Immature natural killer cell (primary cell): Measurements from ENCODE around the gene ITGB3. TPM values are rescaled to one million over a fixed set of nuclear protein-coding genes. Genes with fewer than 3 reads are reported as not detected.

Experiments
- DNase-seq, 3 donors: peaks; one replicate each; pipeline ENCODE4 v3.0.0; 2022; ENCODE audit warnings: mixed read lengths in 1 of 3
- H3K27ac Mint-ChIP-seq, 6 donors: one replicate each; pipeline ENCODE4 v1.8.0; 2020; ENCODE audit warnings: mixed read lengths in 6 of 6, mild to moderate bottlenecking in 5 of 6, inconsistent platforms in 4 of 6, moderate library complexity in 3 of 6
- H3K27me3 Mint-ChIP-seq, 3 donors: one replicate each; pipeline ENCODE4 v1.8.0; 2020 to 2021; ENCODE audit warnings: low read depth in 3 of 3, mild to moderate bottlenecking in 3 of 3, mixed read lengths in 3 of 3, moderate library complexity in 3 of 3, inconsistent platforms in 1 of 3
- H3K36me3 Mint-ChIP-seq, 3 donors: one replicate each; pipeline ENCODE4 v1.8.0; 2020; ENCODE audit warnings: mixed read lengths in 3 of 3, inconsistent platforms in 2 of 3, mild to moderate bottlenecking in 2 of 3
- H3K4me1 Mint-ChIP-seq, 2 donors: one replicate each; pipeline ENCODE4 v1.8.0; 2020; ENCODE audit warnings: inconsistent platforms in 2 of 2, mild to moderate bottlenecking in 2 of 2, mixed read lengths in 2 of 2, moderate library complexity in 1 of 2
- H3K4me3 Mint-ChIP-seq, 5 donors: one replicate each; pipeline ENCODE4 v1.8.0; 2020; ENCODE audit warnings: mild to moderate bottlenecking in 5 of 5, mixed read lengths in 5 of 5, inconsistent platforms in 3 of 5, moderate library complexity in 3 of 5
- H3K9me3 Mint-ChIP-seq, 6 donors: one replicate each; pipeline ENCODE4 v1.8.0; 2020; ENCODE audit warnings: mild to moderate bottlenecking in 6 of 6, mixed read lengths in 6 of 6, inconsistent platforms in 4 of 6, moderate library complexity in 3 of 6
- polyA plus RNA-seq, 3 donors: library from polyadenylated mRNA; unstranded; fragments of 300-500 nt; fragmentation: Illumina TruSeq; gene quantifications; one replicate each; pipeline ENCODE4 v1.2.3, GENCODE V29; 2021

The ITGB3 gene
- polyA plus RNA-seq, 3 donors from 2014 or later, result 1.1 to 11.0 TPM; not detected in 1

DNA sequence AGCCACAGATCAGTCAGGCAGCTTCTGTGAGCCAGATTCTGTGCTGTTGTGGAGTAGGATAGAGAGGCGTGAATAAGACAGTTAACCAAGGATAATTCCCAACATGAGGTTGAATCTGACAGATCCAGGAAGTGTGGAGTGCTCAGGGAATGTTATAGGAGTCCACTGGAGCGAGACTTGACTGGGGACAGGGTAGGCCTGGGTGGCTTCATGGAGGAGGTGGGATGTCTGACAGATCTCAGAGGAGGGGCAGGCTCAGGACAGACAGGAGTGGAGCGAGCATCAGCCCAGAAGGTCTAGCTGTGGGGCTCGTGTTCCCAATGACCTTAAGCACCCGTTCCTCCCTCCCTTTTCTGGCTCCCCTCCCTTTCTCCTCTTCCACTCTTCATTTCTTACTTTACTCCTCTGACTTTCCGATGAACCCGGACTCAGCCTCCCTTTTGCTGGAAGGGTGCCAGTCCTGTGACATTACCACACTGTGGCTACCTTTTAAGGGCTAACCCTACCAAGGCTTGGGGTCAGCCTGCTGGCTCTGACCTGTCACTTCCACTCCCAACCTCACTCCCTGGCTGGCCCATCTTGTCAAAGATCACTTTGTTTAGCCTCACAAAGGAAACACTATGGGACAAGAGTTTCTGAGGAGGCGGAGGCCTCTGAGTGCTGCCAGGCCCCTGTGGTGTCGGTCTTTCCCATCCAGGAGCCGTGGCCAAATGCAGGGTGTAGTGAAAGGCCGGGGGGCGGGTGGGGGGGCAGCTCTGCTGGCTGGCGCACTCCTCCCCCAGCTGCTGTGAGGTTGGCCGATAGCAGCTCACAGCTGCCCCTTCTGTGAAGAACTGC is 41.6 kb downstream of the ITGB3 start:
- Mint-ChIP-seq H3K9me3 (no peaks in the 10 kb centered on the region), H3K4me3 (no peak overlapping the region), H3K4me1 (no peaks in the 10 kb centered on the region), H3K36me3 (no peaks in the 10 kb centered on the region), H3K27ac (no peak overlapping the region), H3K27me3 (peaks cover 0 to under 1% (median 0%) of the 10 kb centered on the region in 3 donors)
- no peak for DNase-seq

DNA sequence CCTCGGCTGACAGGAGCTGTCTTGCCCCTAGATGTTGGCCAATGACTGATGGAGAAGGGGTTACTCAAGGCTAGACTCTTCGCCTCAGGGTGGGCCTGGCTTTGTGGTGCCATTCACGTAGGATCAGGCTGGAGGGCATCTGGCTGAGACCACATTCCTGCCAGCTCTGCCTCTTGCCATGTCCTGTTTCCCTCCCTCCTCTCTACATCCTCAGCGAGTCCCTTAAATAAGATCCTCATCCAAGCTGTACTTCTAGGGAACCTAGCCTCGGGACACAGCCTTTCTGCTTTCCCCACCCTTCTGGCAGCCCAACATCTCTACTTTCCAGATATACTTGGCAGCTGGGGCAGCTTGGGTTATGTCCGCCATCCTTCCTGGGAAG is 42.2 kb downstream of the ITGB3 start:
- no peak for DNase-seq
- Mint-ChIP-seq H3K27me3 (no peaks in the 10 kb centered on the region), H3K4me1 (no peaks in the 10 kb centered on the region), H3K4me3 (no peak overlapping the region), H3K9me3 (no peaks in the 10 kb centered on the region), H3K27ac (no peak overlapping the region), H3K36me3 (no peaks in the 10 kb centered on the region)

DNA sequence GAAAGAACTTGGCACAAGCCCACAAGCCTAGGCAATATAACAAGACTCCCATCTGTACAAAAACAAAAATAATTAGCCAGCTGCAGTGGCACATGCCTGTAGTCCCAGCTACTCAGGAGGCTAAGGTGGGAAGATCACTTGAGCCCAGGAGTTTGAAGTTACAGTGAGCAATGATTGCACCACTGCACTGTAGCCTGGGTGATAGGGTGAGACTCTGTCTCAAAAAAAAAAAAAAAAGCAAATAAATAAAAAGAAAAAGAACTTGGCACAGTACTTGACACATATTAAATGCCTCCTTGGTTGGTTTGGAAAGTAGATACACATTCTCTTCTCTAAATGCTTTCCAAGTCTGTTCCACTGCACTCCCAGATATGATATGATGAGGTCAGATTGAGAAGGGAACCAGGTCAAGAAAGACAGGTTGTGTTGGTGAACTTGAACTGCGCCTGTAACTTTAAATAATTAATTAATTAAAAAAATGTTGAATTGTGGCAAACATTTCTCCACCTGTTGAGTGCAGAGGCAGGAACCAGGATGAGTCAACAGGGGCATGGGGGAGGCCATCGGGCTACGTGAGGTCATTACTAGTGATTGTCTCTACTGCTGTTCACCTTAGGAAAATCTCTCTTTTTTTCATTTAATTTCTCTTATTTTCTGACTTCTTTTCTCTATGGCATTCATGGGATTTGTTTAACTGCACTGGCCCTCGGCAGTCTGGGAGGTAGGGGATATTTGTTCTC is 44.2 kb downstream of the ITGB3 start:
- Mint-ChIP-seq H3K36me3 (no peaks in the 10 kb centered on the region), H3K4me1 (no peaks in the 10 kb centered on the region), H3K9me3 (peaks cover 0 to 4% (median 0%) of the 10 kb centered on the region in 6 donors), H3K27me3 (peaks cover 0 to 2% (median 0%) of the 10 kb centered on the region in 3 donors), H3K4me3 (no peak overlapping the region), H3K27ac (no peak overlapping the region)
- DNase-seq, result no peak

DNA sequence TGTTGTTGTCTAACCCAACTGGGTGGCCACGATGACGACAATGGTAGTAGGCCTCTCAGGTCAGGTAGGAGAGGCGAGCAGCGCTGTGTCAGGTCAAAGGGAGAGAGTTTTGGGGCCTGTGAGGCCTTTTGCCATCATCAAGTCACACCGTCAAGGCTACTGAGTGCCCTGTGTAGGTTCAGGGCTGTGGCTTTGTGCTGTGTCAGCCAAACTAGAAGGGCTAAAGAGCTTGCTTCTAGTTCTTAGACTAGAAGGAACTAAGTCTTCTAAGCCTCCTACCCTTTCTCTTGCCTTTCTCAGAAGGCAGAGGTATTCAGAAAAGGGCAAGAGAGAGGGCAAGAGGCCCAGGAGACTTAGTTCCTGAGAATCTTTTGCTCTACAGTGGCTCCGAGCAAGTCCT is 45.1 kb downstream of the ITGB3 start:
- Mint-ChIP-seq H3K4me3 (no peak overlapping the region), H3K9me3 (peaks cover 0 to 4% (median 0%) of the 10 kb centered on the region in 6 donors), H3K4me1 (no peaks in the 10 kb centered on the region), H3K27me3 (peaks cover 0 to 7% (median 2%) of the 10 kb centered on the region in 3 donors), H3K27ac (no peak overlapping the region), H3K36me3 (no peaks in the 10 kb centered on the region)
- DNase-seq, result no peak

DNA sequence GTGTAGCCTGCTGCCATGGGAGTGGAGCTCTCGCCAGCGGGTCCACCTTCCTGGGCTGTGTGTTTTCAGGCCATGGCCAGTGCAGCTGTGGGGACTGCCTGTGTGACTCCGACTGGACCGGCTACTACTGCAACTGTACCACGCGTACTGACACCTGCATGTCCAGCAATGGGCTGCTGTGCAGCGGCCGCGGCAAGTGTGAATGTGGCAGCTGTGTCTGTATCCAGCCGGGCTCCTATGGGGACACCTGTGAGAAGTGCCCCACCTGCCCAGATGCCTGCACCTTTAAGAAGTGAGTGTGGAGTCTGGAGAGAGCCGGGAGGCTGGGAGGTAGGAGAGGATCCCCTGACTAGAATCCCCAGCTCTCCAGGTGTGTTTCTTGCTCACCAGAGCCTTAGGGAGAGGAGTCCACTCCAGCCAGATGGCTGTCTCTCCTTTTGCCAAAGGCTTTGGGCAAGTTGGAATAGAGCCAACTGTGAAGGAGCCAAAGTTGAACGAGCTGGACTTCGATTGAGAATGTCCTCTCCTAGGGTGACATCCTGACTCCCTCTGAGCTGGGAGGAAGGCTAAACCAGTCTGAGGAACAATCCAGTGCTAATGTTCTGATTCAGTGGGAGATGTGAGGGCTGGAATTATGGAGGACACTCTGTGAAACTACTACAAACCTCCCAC is 45.7 kb downstream of the ITGB3 start:
- Mint-ChIP-seq H3K36me3 (no peaks in the 10 kb centered on the region), H3K27me3 (peaks cover 0 to 8% (median 2%) of the 10 kb centered on the region in 3 donors), H3K27ac (no peak overlapping the region), H3K4me3 (no peak overlapping the region), H3K4me1 (no peaks in the 10 kb centered on the region), H3K9me3 (peaks cover 0 to 4% (median 0%) of the 10 kb centered on the region in 6 donors)
- DNase-seq, result no peak

DNA sequence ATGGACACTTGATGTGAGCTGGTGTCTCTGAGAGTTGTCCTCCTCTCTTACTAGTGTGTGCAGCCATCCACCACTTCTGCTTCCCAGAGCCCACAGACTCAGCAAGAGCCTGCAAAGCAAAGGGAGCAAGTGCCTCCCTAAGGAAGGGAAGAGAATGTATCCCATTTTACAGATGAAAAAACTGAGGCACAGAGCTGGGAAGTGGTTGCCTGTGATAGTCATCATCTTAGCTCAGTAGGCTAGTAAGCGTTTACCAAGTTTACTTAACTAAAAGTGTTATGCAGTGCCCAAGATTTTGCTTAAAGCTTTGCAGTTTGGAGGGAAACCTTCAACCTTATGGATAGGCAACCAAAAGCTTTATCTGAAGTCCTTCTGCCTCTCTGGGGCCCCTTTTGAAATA is 47.1 kb downstream of the ITGB3 start:
- Mint-ChIP-seq H3K4me1 (peaks cover 7 to 8% of the 10 kb centered on the region in 2 donors), H3K4me3 (no peak overlapping the region), H3K36me3 (no peaks in the 10 kb centered on the region), H3K27ac (no peak overlapping the region), H3K9me3 (peaks cover 0 to 4% (median 0%) of the 10 kb centered on the region in 6 donors), H3K27me3 (peaks cover 0 to 8% (median 2%) of the 10 kb centered on the region in 3 donors)
- no peak for DNase-seq

DNA sequence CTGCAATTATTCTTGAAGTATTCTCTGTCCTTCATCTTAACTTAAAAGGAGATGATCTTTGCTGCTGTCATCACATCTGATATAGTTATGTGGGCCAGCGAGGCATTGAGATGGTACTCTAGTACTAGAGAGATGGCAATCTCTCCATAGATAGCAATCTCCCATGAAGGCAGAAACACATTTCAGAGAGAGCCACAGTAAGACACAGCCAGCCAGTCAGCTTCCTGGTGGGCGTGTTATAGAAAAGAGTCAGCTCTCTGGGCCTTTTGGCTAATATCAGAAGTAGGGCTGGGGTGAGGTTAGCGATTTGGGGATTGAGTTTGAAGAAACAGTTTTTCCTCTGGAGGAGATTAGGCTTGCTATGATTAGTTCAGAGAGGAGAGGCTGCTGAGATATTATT is 47.5 kb downstream of the ITGB3 start:
- Mint-ChIP-seq H3K9me3 (peaks cover 0 to 4% (median 0%) of the 10 kb centered on the region in 6 donors), H3K27me3 (peaks cover 0 to 8% (median 2%) of the 10 kb centered on the region in 3 donors), H3K4me1 (peaks cover 7 to 8% of the 10 kb centered on the region in 2 donors), H3K36me3 (no peaks in the 10 kb centered on the region), H3K4me3 (no peak overlapping the region), H3K27ac (no peak overlapping the region)
- DNase-seq, result no peak

DNA sequence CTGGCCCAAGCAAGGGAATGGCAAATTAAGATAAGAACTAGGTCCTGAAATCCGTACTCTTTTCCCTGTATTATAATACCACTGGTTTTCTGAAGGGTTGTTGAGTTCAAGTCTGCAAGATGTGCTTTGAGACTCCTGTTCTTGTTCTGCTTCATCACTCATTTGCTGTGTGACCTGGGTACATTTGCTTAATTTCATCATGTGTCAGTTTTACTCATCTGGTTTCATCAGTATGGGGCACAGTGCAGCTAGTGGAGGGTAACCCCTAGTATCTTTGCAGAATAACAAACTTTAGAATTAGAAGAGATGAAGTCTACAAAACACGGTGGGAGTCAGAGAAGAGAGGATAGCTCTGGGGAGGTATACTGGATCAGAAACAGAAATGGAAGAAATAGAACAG is 48.2 kb downstream of the ITGB3 start:
- Mint-ChIP-seq H3K27me3 (peaks cover 0 to 8% (median 2%) of the 10 kb centered on the region in 3 donors), H3K36me3 (no peaks in the 10 kb centered on the region), H3K27ac (no peak overlapping the region), H3K4me3 (no peak overlapping the region), H3K9me3 (peaks cover 0 to 4% (median 0%) of the 10 kb centered on the region in 6 donors), H3K4me1 (peaks cover 7 to 8% of the 10 kb centered on the region in 2 donors)
- no peak for DNase-seq

DNA sequence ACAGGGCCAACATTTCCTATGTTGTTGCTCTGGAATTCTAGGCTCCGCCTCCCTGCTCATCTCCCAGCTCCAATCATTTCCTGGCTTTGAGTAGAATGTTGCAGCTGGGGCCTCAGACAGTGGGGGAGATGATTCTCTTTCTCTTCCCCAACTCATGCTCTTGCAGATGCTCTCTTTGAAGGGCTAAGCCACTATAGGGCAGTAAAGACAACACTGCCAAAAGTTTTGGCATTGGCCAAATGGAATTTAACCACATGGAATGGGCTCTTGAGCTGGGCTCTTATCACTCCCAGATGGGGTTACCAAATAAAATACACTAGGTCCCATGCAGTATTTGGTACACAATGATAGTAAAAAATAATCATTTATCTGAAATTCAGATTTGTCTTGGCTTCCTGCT is 50.6 kb downstream of the ITGB3 start:
- no peak overlapping the region for H3K27ac Mint-ChIP-seq
- H3K4me1 Mint-ChIP-seq, result peaks cover 7 to 8% of the 10 kb centered on the region in 2 donors
- H3K27me3 Mint-ChIP-seq, result peaks cover 2 to 8% (median 2%) of the 10 kb centered on the region in 3 donors
- DNase-seq, result no peak
- peaks cover 0 to 4% (median 0%) of the 10 kb centered on the region in 6 donors for H3K9me3 Mint-ChIP-seq
- no peak overlapping the region for H3K4me3 Mint-ChIP-seq
- no peaks in the 10 kb centered on the region for H3K36me3 Mint-ChIP-seq

DNA sequence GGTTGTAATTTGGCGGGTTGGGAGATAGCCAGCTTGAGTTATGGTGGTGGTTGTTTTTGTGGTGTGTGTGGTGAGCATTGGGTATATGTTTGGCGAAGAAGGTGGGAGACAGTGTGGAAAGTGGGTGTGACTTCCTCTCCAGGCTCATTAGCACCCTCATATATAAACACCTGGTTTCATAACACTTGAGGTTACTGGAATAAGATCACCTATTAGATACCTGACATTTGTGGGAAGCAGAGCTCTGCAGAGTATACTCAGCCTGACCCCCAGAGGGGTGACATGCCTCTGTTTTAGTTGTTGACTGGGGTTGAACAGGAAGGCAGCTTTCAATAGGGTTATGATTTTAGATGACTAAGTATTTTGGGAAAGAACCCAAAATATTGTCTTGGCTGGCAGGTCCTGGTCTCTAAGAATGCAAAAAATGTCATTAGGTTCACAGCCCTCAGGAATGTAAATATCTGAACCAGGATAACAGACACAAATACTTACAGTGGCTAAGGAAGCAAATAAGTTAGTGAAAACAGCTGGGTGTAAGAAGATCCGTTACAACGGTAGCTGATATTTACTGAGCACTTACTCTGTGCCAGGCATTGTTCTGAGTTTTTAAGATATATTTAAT is 51.8 kb downstream of the ITGB3 start:
- no peaks in the 10 kb centered on the region for H3K36me3 Mint-ChIP-seq
- peaks cover 7 to 8% of the 10 kb centered on the region in 2 donors for H3K4me1 Mint-ChIP-seq
- H3K27me3 Mint-ChIP-seq, result peaks cover 2 to 11% (median 2%) of the 10 kb centered on the region in 3 donors
- no peak for DNase-seq
- peaks cover 0 to 4% (median 0%) of the 10 kb centered on the region in 6 donors for H3K9me3 Mint-ChIP-seq
- H3K4me3 Mint-ChIP-seq, result no peak overlapping the region
- no peak overlapping the region for H3K27ac Mint-ChIP-seq

DNA sequence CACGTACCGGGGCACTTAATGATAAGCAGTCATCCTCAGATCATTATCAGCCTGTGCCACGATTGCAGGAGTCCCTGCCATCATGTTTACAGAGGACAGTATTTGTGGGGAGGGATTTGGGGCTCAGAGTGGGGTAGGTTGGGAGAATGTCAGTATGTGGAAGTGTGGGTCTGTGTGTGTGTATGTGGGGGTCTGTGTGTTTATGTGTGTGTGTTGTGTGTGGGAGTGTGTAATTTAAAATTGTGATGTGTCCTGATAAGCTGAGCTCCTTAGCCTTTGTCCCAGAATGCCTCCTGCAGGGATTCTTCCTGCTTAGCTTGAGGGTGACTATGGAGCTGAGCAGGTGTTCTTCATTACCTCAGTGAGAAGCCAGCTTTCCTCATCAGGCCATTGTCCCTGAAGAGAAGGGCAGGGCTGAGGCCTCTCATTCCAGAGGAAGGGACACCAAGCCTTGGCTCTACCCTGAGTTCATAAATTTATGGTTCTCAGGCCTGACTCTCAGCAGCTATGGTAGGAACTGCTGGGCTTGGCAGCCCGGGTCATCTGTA is 56.6 kb downstream of the ITGB3 start:
- no peak for DNase-seq
- H3K27ac Mint-ChIP-seq, result no peak overlapping the region
- no peaks in the 10 kb centered on the region for H3K9me3 Mint-ChIP-seq
- peaks cover 0 to 3% (median 2%) of the 10 kb centered on the region in 3 donors for H3K27me3 Mint-ChIP-seq
- H3K4me3 Mint-ChIP-seq, result no peak overlapping the region
- H3K4me1 Mint-ChIP-seq, result peaks cover 2 to 3% of the 10 kb centered on the region in 2 donors
- H3K36me3 Mint-ChIP-seq, result no peaks in the 10 kb centered on the region

DNA sequence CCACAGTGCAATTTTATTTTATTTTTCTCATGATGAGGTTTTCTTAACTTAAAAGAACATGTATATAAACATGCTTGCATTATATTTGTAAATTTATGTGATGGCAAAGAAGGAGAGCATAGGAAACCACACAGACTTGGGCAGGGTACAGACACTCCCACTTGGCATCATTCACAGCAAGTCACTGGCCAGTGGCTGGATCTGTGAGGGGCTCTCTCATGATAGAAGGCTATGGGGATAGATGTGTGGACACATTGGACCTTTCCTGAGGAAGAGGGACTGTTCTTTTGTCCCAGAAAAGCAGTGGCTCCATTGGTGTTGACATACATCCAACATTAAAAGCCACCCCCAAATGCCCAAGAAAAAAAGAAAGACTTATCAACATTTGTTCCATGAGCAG is 57.8 kb downstream of the ITGB3 start:
- Mint-ChIP-seq H3K4me1 (no peaks in the 10 kb centered on the region), H3K27ac (no peak overlapping the region)

More for the DNA sequence above, 57.8 kb downstream of the ITGB3 start:
- H3K4me3 Mint-ChIP-seq, result no peak overlapping the region
- DNase-seq, result no peak
- H3K9me3 Mint-ChIP-seq, result no peaks in the 10 kb centered on the region
- peaks cover 0 to 3% (median 2%) of the 10 kb centered on the region in 3 donors for H3K27me3 Mint-ChIP-seq
- no peaks in the 10 kb centered on the region for H3K36me3 Mint-ChIP-seq
